DOHH2 (cell line): ENCODE measurements around the gene SLC19A1.

ENCODE experiments used
- H3F3A ChIP-seq: fragments of 200-600 bp; sonication (generic), shearing (Covaris generic); 2 replicates; pipeline ENCODE4 v1.6.0; 2016; ENCODE audit warnings: antibody characterized with exemption, mild to moderate bottlenecking; ENCODE audit not compliant: control insufficient read depth, insufficient read depth
- H3K27ac ChIP-seq: fragments of 200-600 bp; sonication (generic); 2 replicates; pipeline ENCODE4 v1.5.1; 2014; ENCODE audit warnings: low read depth, mild to moderate bottlenecking, low read length, moderate library complexity
- H3K27me3 ChIP-seq: fragments of 200-600 bp; sonication (generic); 2 replicates; pipeline ENCODE4 v1.6.1; 2014; ENCODE audit warnings: mild to moderate bottlenecking, low read length, mixed read lengths; ENCODE audit not compliant: control insufficient read depth
- H3K36me3 ChIP-seq: fragments of 200-600 bp; sonication (generic); 2 replicates; pipeline ENCODE4 v1.6.1; 2014; ENCODE audit warnings: mild to moderate bottlenecking, low read length, moderate library complexity, mixed read lengths; ENCODE audit not compliant: control insufficient read depth
- H3K4me1 ChIP-seq: fragments of 200-600 bp; sonication (generic); 2 replicates; pipeline ENCODE4 v1.6.1; 2014; ENCODE audit warnings: mild to moderate bottlenecking, low read length, mixed read lengths; ENCODE audit not compliant: control insufficient read depth
- H3K4me2 ChIP-seq: fragments of 200-600 bp; sonication (generic); 2 replicates; pipeline ENCODE4 v1.6.0; 2014; ENCODE audit warnings: mild to moderate bottlenecking, low read length, moderate library complexity
- H3K4me3 ChIP-seq: fragments of 200-600 bp; sonication (generic); 2 replicates; pipeline ENCODE4 v1.5.1; 2014; ENCODE audit warnings: mild to moderate bottlenecking, low read length, mixed read lengths
- H3K79me2 ChIP-seq: fragments of 200-600 bp; sonication (generic); 2 replicates; pipeline ENCODE4 v1.6.1; 2014; ENCODE audit warnings: mild to moderate bottlenecking, low read length, mixed read lengths; ENCODE audit not compliant: control insufficient read depth
- H3K9me2 ChIP-seq: fragments of 200-600 bp; sonication (generic); replicated peaks from 2 replicates; pipeline ENCODE4 v1.6.1; 2014; ENCODE audit warnings: mild to moderate bottlenecking, low read length, mixed read lengths; ENCODE audit not compliant: control insufficient read depth
- H3K9me3 ChIP-seq: fragments of 200-600 bp; sonication (generic); 2 replicates; pipeline ENCODE4 v1.6.1; 2014; ENCODE audit warnings: antibody characterized with exemption, low read length, mixed read lengths; ENCODE audit not compliant: control insufficient read depth, insufficient read depth
- H4K20me1 ChIP-seq: fragments of 200-600 bp; sonication (generic); 2 replicates; pipeline ENCODE4 v1.6.0; 2014; ENCODE audit warnings: low read depth, mild to moderate bottlenecking, antibody characterized with exemption, low read length, moderate library complexity; ENCODE audit not compliant: control insufficient read depth, insufficient read depth
- CTCF ChIP-seq: fragments of 200-600 bp; sonication (generic); IDR thresholded peaks from one replicate; pipeline ENCODE4 v1.5.1; 2014; ENCODE audit warnings: antibody characterized with exemption, mild to moderate bottlenecking, low read depth, low read length; ENCODE audit not compliant: poor library complexity, severe bottlenecking
- EZH2phosphoT487 ChIP-seq: fragments of 200-600 bp; sonication (generic); IDR thresholded peaks from 2 replicates; pipeline ENCODE4 v1.6.1; 2017; ENCODE audit warnings: borderline replicate concordance, mild to moderate bottlenecking, antibody characterized with exemption, low read length, moderate library complexity, mixed read lengths

Gene SLC19A1

DNA sequence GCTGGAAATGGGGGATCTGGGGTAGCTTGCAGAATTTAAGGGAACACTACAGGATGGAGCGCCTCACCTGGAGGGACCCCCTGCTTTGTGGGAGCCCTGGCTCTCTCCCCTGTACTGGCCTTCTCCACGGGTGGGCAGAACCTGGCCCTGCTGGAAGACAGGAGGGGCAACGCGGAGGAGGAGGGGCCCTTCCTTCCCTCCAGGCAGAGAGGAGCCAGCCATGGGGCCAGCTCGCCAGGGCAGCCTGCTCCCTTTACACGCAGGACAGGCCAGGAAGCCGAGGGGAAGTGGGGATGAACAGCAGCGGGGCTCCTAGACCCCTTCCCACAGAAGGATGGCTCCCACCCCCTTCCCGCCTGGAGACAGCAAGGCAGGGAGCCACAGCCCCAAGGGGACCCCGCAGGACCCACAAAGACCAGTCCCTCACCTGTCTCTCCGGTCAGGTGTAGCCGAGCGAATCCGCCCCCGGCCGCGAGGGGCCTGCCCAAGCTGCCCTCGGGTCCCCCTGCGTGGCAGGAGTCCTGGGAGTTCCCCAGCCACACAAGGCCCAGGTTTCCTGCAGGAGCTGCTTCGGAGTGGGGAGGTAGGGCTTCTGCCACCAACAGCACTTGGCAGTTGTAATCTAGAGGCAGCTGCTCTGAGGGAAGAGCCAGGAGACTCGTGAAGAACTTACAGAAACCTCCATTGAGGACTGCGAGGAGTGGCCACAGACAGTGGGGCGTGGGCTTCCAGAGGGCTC lies 1.6 kb upstream of the SLC19A1 start:
- Histone ChIP-seq H3K4me1 (peaks cover 18% of the 10 kb centered on the region), H3K79me2 (peaks cover 30% of the 10 kb centered on the region), H3K27me3 (peaks cover 53% of the 10 kb centered on the region), H3F3A (0 out of 2 replicates have a peak, but pooled peaks cover 3% of the 10 kb centered on the region), H3K9me3 (no peaks in the 10 kb centered on the region; the same call in 1 of the 2 replicates), H3K36me3 (peaks cover 18% of the 10 kb centered on the region), H3K4me3 (no peak overlapping the region), H3K27ac (no peak overlapping the region), H4K20me1 (0 out of 2 replicates have a peak, but pooled peaks cover 1% of the 10 kb centered on the region), H3K9me2 (no peaks in the 10 kb centered on the region), H3K4me2 (no peak overlapping the region)
- TF ChIP-seq EZH2phosphoT487 (no peak), CTCF (no peak)

DNA sequence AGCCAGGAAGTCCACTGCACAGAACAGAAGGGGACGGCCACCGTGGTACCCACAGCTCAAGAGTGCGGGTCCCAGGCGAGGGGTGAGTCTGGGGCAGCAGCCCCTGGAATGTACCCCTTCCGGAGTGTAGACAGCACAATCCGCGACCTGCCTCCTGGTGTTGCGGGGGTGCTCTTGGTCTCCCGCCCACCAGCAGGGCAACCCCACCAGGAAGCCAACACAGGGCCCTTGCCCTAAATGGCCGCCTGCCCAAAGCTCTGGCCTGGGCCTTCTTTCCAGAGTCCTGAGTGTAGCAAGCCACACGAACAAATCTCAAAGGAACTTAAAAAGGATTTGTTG lies 1.1 kb upstream of the SLC19A1 start:
- peaks cover 20% of the 10 kb centered on the region for H3K36me3 ChIP-seq
- no peaks in the 10 kb centered on the region for H3K9me2 ChIP-seq
- H3K4me2 ChIP-seq: no peak overlapping the region
- H3K4me3 ChIP-seq: no peak overlapping the region
- TF ChIP-seq EZH2phosphoT487 (no peak), CTCF (no peak)
- peaks cover 36% of the 10 kb centered on the region for H3K79me2 ChIP-seq
- H3K27ac ChIP-seq: no peak overlapping the region
- 0 out of 2 replicates have a peak, but pooled peaks cover 3% of the 10 kb centered on the region for H3F3A ChIP-seq
- H3K4me1 ChIP-seq: peaks cover 18% of the 10 kb centered on the region
- peaks cover 50% of the 10 kb centered on the region for H3K27me3 ChIP-seq
- no peaks in the 10 kb centered on the region for H4K20me1 ChIP-seq
- no peaks in the 10 kb centered on the region for H3K9me3 ChIP-seq

- no peak overlapping the region for H3K27ac ChIP-seq
- TF ChIP-seq CTCF (no peak), EZH2phosphoT487 (no peak)
- H3K4me3 ChIP-seq: peak overlapping the region; percentile 84
- no peaks in the 10 kb centered on the region for H3K9me3 ChIP-seq
- peaks cover 18% of the 10 kb centered on the region for H3K4me1 ChIP-seq
- H3K27me3 ChIP-seq: peaks cover 45% of the 10 kb centered on the region
- H3K79me2 ChIP-seq: peaks cover 41% of the 10 kb centered on the region
- peaks cover 23% of the 10 kb centered on the region for H3K36me3 ChIP-seq
- H3F3A ChIP-seq: 0 out of 2 replicates have a peak, but pooled peaks cover 3% of the 10 kb centered on the region
- H3K9me2 ChIP-seq: no peaks in the 10 kb centered on the region
- H3K4me2 ChIP-seq: peak overlapping the region; percentile 69
- no peaks in the 10 kb centered on the region for H4K20me1 ChIP-seq
These were observed 579 bp upstream of the SLC19A1 start for GRCh38 chr21:45542667-45543370.
